Measurements from ENCODE around the gene OR13C2. TPM values are rescaled to one million over a fixed set of nuclear protein-coding genes. Genes with fewer than 3 reads are reported as not detected.

Gene OR13C2
- total RNA-seq, 3 donors from 2014 or later (not counting 1 experiment from before 2014, with no cell fraction given), result not detected

- no peaks in the 10 kb centered on the region for H3K36me3 ChIP-seq (ENCODE audit: control insufficient read depth, insufficient read depth, low read length)
- no peak overlapping the region for H3K4me3 ChIP-seq (ENCODE audit: low read length)
- H3K4me3 Mint-ChIP-seq, result no peak overlapping the region
- H3K9me3 Mint-ChIP-seq, result peaks cover 0 to 3% of the 10 kb centered on the region in 2 donors
- H3K27ac Mint-ChIP-seq, result no peak overlapping the region
- no peaks in the 10 kb centered on the region for H3K36me3 Mint-ChIP-seq
- no peaks in the 10 kb centered on the region for H3K4me1 ChIP-seq (ENCODE audit: control insufficient read depth, insufficient read depth, low read length)
- no peak overlapping the region for H3K27ac ChIP-seq (ENCODE audit: low read length)
- intact Hi-C loops (cut with micrococcal nuclease), result no loop called here
- no peaks in the 10 kb centered on the region for H3K4me1 Mint-ChIP-seq
- ATAC-seq (no peak), DNase-seq (no peak)
- H3K9me3 ChIP-seq (ENCODE audit: control insufficient read depth, insufficient read depth, low read length), result no peaks in the 10 kb centered on the region
- TF ChIP-seq, protein P1, sequence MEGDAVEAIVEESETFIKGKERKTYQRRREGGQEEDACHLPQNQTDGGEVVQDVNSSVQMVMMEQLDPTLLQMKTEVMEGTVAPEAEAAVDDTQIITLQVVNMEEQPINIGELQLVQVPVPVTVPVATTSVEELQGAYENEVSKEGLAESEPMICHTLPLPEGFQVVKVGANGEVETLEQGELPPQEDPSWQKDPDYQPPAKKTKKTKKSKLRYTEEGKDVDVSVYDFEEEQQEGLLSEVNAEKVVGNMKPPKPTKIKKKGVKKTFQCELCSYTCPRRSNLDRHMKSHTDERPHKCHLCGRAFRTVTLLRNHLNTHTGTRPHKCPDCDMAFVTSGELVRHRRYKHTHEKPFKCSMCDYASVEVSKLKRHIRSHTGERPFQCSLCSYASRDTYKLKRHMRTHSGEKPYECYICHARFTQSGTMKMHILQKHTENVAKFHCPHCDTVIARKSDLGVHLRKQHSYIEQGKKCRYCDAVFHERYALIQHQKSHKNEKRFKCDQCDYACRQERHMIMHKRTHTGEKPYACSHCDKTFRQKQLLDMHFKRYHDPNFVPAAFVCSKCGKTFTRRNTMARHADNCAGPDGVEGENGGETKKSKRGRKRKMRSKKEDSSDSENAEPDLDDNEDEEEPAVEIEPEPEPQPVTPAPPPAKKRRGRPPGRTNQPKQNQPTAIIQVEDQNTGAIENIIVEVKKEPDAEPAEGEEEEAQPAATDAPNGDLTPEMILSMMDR (IDR thresholded peaks at IDR 0.05), result no peak
- WGBS (ENCODE audit: insufficient coverage), result 74% methylated on average over 1 of the region's 1 CpG
- H3K27me3 Mint-ChIP-seq (ENCODE audit: low read depth in 2 of 2), result no peaks in the 10 kb centered on the region
- no peaks in the 10 kb centered on the region for H3K27me3 ChIP-seq (ENCODE audit: control insufficient read depth, insufficient read depth, low read length)
Observed at GRCh38 chr9:104564358-104564757, 41.1 kb downstream of the OR13C2 start.

GRCh38 chr9:104556830-104557634, 48.4 kb downstream of the OR13C2 start:
- Mint-ChIP-seq H3K4me1 (no peaks in the 10 kb centered on the region), H3K36me3 (peaks cover 7% of the 10 kb centered on the region), H3K9me3 (peaks cover 7 to 14% of the 10 kb centered on the region in 2 donors), H3K4me3 (no peak overlapping the region), H3K27me3 (ENCODE audit: low read depth in 2 of 2) (no peaks in the 10 kb centered on the region), H3K27ac (no peak overlapping the region)
- Histone ChIP-seq H3K27me3 (ENCODE audit: control insufficient read depth, insufficient read depth, low read length) (no peaks in the 10 kb centered on the region), H3K36me3 (ENCODE audit: control insufficient read depth, insufficient read depth, low read length) (no peaks in the 10 kb centered on the region), H3K4me3 (ENCODE audit: low read length) (no peak overlapping the region), H3K9me3 (ENCODE audit: control insufficient read depth, insufficient read depth, low read length) (no peaks in the 10 kb centered on the region), H3K4me1 (ENCODE audit: control insufficient read depth, insufficient read depth, low read length) (no peaks in the 10 kb centered on the region), H3K27ac (ENCODE audit: low read length) (no peak overlapping the region)
- TF ChIP-seq, protein P1 (IDR thresholded peaks at IDR 0.05), result no peak
- intact Hi-C loops (cut with micrococcal nuclease), result no loop called here
- 79% methylated on average over 8 of the region's 8 CpGs for WGBS (ENCODE audit: insufficient coverage)
- ATAC-seq, result no peak
- no peak for DNase-seq

GRCh38 chr9:104555521-104555920, 49.9 kb downstream of the OR13C2 start:
- intact Hi-C loops (cut with micrococcal nuclease), result no loop called here
- no peaks in the 10 kb centered on the region for H3K4me1 ChIP-seq (ENCODE audit: control insufficient read depth, insufficient read depth, low read length)
- no peak overlapping the region for H3K4me3 ChIP-seq (ENCODE audit: low read length)
- ATAC-seq, result no peak
- Mint-ChIP-seq H3K4me3 (no peak overlapping the region), H3K27me3 (ENCODE audit: low read depth in 2 of 2) (no peaks in the 10 kb centered on the region), H3K27ac (no peak overlapping the region), H3K36me3 (peaks cover 7% of the 10 kb centered on the region), H3K4me1 (no peaks in the 10 kb centered on the region), H3K9me3 (peaks cover 7 to 14% of the 10 kb centered on the region in 2 donors)
- WGBS (ENCODE audit: insufficient coverage), result no CpG with 5 or more reads among the region's 1 CpG
- no peaks in the 10 kb centered on the region for H3K9me3 ChIP-seq (ENCODE audit: control insufficient read depth, insufficient read depth, low read length)
- no peaks in the 10 kb centered on the region for H3K27me3 ChIP-seq (ENCODE audit: control insufficient read depth, insufficient read depth, low read length)
- H3K27ac ChIP-seq (ENCODE audit: low read length), result no peak overlapping the region
- DNase-seq, result no peak
- TF ChIP-seq, protein P1 (IDR thresholded peaks at IDR 0.05), result no peak
- H3K36me3 ChIP-seq (ENCODE audit: control insufficient read depth, insufficient read depth, low read length), result no peaks in the 10 kb centered on the region

Other genes starting within 250 kb of the OR13C2 start
- not detected for gene OR13F1, start 101.4 kb downstream of the OR13C2 start, total RNA-seq
- not detected for gene OR13C4, start 78.4 kb downstream of the OR13C2 start, total RNA-seq
- gene OR13C3, start 68.8 kb downstream of the OR13C2 start, total RNA-seq, result not detected
- not detected for gene OR13C8, start 36.5 kb downstream of the OR13C2 start, total RNA-seq
- not detected for gene OR13C5, start 6.2 kb downstream of the OR13C2 start, total RNA-seq
- gene OR13C9, start 12.6 kb upstream of the OR13C2 start, total RNA-seq, result not detected
- not detected for gene OR13D1, start 88.9 kb upstream of the OR13C2 start, total RNA-seq
- gene NIPSNAP3A, start 142.1 kb upstream of the OR13C2 start, total RNA-seq, result 10 to 100 TPM in 1 of 3 donors, 1 to 10 TPM in 2; 9.0 to 11.2 (median 9.8) TPM
- 1 to 10 TPM in 1 of 3 donors, under 1 TPM in 2; 0.78 to 1.1 (median 0.79) TPM for gene NIPSNAP3B, start 158.5 kb upstream of the OR13C2 start, total RNA-seq